A673 (cell line): ENCODE measurements around the gene KCNJ8.

ENCODE experiments used
- EZH2 ChIP-seq: fragments of 200-600 bp; sonication (generic); IDR thresholded peaks from 2 replicates; pipeline ENCODE4 v1.6.1; 2017; ENCODE audit warnings: borderline replicate concordance, low read depth, mild to moderate bottlenecking, mixed read lengths, antibody characterized with exemption, low read length; ENCODE audit not compliant: poor library complexity, severe bottlenecking
- TF ChIP-seq, protein P1 (sequence below): fragments of 300-800, 200-600 bp; sonication (generic); conservative IDR thresholded peaks from 2 replicates; pipeline ENCODE4 v1.5.1; 2017; ENCODE audit warnings: low read depth, mild to moderate bottlenecking, antibody characterized with exemption, low read length, moderate library complexity, mixed read lengths

DNA sequence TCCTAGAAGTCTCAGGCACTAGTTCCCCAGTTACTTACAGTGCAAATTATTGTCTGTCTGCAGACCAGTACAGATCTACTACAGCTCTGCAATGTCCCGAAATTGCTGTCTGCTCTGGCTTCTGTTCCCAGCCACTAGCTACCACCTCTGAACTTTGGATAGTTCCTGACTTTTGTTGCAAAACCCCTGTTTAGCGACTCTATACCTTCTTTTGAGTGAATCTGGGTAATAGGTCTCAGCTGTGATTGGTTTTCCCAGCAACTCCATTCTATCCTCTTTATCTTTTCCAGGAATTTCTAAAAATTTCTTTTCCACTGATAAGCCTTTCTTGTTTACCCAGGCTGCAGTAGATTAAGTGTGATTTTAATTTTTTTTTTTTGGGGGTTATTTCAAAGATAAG, 16.8 kb downstream of the KCNJ8 start:
- TF ChIP-seq, protein P1, sequence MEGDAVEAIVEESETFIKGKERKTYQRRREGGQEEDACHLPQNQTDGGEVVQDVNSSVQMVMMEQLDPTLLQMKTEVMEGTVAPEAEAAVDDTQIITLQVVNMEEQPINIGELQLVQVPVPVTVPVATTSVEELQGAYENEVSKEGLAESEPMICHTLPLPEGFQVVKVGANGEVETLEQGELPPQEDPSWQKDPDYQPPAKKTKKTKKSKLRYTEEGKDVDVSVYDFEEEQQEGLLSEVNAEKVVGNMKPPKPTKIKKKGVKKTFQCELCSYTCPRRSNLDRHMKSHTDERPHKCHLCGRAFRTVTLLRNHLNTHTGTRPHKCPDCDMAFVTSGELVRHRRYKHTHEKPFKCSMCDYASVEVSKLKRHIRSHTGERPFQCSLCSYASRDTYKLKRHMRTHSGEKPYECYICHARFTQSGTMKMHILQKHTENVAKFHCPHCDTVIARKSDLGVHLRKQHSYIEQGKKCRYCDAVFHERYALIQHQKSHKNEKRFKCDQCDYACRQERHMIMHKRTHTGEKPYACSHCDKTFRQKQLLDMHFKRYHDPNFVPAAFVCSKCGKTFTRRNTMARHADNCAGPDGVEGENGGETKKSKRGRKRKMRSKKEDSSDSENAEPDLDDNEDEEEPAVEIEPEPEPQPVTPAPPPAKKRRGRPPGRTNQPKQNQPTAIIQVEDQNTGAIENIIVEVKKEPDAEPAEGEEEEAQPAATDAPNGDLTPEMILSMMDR, result no peak
- TF ChIP-seq EZH2, result no peak
